ENCODE data around the gene ENTPD1. TPM values are rescaled to one million over a fixed set of nuclear protein-coding genes. Genes with fewer than 3 reads are reported as not detected.
"Not testable (repeated sequence)": the region's sequence is repeated elsewhere in the genome, so short reads cannot be mapped to it uniquely, and the experiment has no call there.

The ENTPD1 gene
- total and polyA plus RNA-seq, 2 experiments from 2014 or later: 0.29 TPM; not detected in 1

- no peak overlapping the region for H2AFZ ChIP-seq
- H3K9me2 ChIP-seq (ENCODE audit: insufficient read depth): no peaks in the 10 kb centered on the region
- 47 to 48% methylated on average over 3 of the region's 3 CpGs for WGBS, 2 experiments (ENCODE audit: low coverage in 1 of 2, low lambda C conversion rate in 2 of 2, missing lambda C conversion rate in 2 of 2)
- no peak overlapping the region for H3K27ac ChIP-seq
- TF ChIP-seq EZH2phosphoT487 (IDR thresholded peaks at IDR 0.05; ENCODE audit: insufficient read depth, low read depth) (no peak), EZH2 (IDR thresholded peaks at IDR 0.05; ENCODE audit: insufficient read depth, poor library complexity, severe bottlenecking) (no peak)
- H3K9ac ChIP-seq: no peak overlapping the region
- no peaks in the 10 kb centered on the region for H3K4me1 ChIP-seq (ENCODE audit: insufficient read depth)
- H3K27me3 ChIP-seq (replicated peaks; ENCODE audit: insufficient read depth): no peaks in the 10 kb centered on the region
- H3K79me2 ChIP-seq (ENCODE audit: insufficient read depth): no peaks in the 10 kb centered on the region
- H3K4me2 ChIP-seq (ENCODE audit: unreplicated experiment): no peak overlapping the region
- DNase-seq: no peak
- no peaks in the 10 kb centered on the region for H3K36me3 ChIP-seq (ENCODE audit: low read depth)
- no peaks in the 10 kb centered on the region for H3F3A ChIP-seq (ENCODE audit: insufficient read depth)
- H3K4me3 ChIP-seq: no peak overlapping the region
- in situ Hi-C loops (cut with MboI): no loop called here
- no peaks in the 10 kb centered on the region for H3K9me3 ChIP-seq (ENCODE audit: low read depth)
- H4K20me1 ChIP-seq (ENCODE audit: insufficient read depth): no peaks in the 10 kb centered on the region
Measured at GRCh38 chr10:95716466-95716865, 39.5 kb upstream of the ENTPD1 start.

DNA sequence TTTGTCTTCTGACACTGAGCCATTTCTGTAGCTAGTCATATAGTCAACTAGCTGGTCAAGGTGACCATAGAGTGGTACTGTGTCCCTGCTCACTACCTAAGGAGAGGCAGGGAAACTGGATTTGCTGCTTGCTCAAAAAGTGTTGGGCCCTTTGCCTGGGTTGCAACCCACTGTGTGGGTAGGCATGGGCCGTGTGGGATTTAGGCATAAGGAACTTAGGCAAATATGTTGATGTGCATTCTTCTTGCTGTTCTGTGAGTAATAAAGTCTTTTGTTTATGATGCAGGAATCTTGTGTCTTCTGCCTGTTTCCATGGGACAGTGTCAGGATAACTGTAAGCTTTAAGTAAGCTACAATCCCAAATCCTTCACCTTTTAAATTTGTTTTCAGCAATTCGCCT is 39.1 kb upstream of the ENTPD1 start:
- H3F3A ChIP-seq (ENCODE audit: insufficient read depth): no peaks in the 10 kb centered on the region
- H3K79me2 ChIP-seq (ENCODE audit: insufficient read depth): no peaks in the 10 kb centered on the region
- H3K27ac ChIP-seq: no peak overlapping the region
- H3K9ac ChIP-seq: no peak overlapping the region
- H4K20me1 ChIP-seq (ENCODE audit: insufficient read depth): no peaks in the 10 kb centered on the region
- no peak overlapping the region for H3K4me3 ChIP-seq
- WGBS, 2 experiments (ENCODE audit: low coverage in 1 of 2, low lambda C conversion rate in 2 of 2, missing lambda C conversion rate in 2 of 2): 37 to 42% methylated on average over 2 of the region's 2 CpGs
- TF ChIP-seq EZH2phosphoT487 (IDR thresholded peaks at IDR 0.05; ENCODE audit: insufficient read depth, low read depth): no peak
- TF ChIP-seq EZH2 (IDR thresholded peaks at IDR 0.05; ENCODE audit: insufficient read depth, poor library complexity, severe bottlenecking): no peak
- no peak overlapping the region for H2AFZ ChIP-seq
- H3K4me2 ChIP-seq (ENCODE audit: unreplicated experiment): no peak overlapping the region
- in situ Hi-C loops (cut with MboI): no loop called here
- H3K9me3 ChIP-seq (ENCODE audit: low read depth): no peaks in the 10 kb centered on the region
- H3K27me3 ChIP-seq (replicated peaks; ENCODE audit: insufficient read depth): no peaks in the 10 kb centered on the region
- no peaks in the 10 kb centered on the region for H3K36me3 ChIP-seq (ENCODE audit: low read depth)
- no peaks in the 10 kb centered on the region for H3K9me2 ChIP-seq (ENCODE audit: insufficient read depth)
- no peaks in the 10 kb centered on the region for H3K4me1 ChIP-seq (ENCODE audit: insufficient read depth)
- DNase-seq: no peak

DNA sequence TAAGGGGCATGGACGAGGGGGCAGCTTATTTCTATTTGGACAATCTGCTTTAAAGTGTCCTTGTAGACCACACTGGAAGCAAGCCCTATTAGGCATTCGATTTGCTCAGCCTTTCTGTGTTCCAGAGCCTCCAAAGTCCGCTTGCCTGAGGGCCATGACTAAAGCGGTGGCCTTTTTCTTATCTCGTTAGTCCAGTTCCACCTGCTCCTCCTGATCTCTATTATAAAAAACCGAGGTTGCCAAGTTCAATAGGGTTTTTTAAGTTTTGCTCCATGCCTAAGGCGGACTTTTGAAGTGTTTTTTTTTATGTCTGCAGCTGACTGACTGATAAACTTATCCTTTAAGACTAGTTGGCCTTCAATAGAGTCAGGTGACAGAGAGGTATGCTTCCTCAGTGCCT is 35.2 kb upstream of the ENTPD1 start:
- H3K9me3 ChIP-seq (ENCODE audit: low read depth); H3K27me3 ChIP-seq (replicated peaks; ENCODE audit: insufficient read depth); H2AFZ ChIP-seq; H3K4me3 ChIP-seq; H3K27ac ChIP-seq; H3K9me2 ChIP-seq (ENCODE audit: insufficient read depth); H3K9ac ChIP-seq; H3K36me3 ChIP-seq (ENCODE audit: low read depth); in situ Hi-C loops (cut with MboI); H3F3A ChIP-seq (ENCODE audit: insufficient read depth); H3K79me2 ChIP-seq (ENCODE audit: insufficient read depth); H3K4me2 ChIP-seq (ENCODE audit: unreplicated experiment); H3K4me1 ChIP-seq (ENCODE audit: insufficient read depth); DNase-seq; H4K20me1 ChIP-seq (ENCODE audit: insufficient read depth): not testable (repeated sequence)
- 25 to 29% methylated on average over 7 of the region's 7 CpGs for WGBS, 2 experiments (ENCODE audit: low coverage in 1 of 2, low lambda C conversion rate in 2 of 2, missing lambda C conversion rate in 2 of 2)

GRCh38 chr10:95722496-95722895 is 33.5 kb upstream of the ENTPD1 start:
- H2AFZ ChIP-seq; H3K27ac ChIP-seq; H3K79me2 ChIP-seq (ENCODE audit: insufficient read depth); H3K4me2 ChIP-seq (ENCODE audit: unreplicated experiment); H3K4me1 ChIP-seq (ENCODE audit: insufficient read depth); H3K4me3 ChIP-seq; H3K9me2 ChIP-seq (ENCODE audit: insufficient read depth); DNase-seq; H3K9me3 ChIP-seq (ENCODE audit: low read depth); H3K9ac ChIP-seq; H3K36me3 ChIP-seq (ENCODE audit: low read depth); H3K27me3 ChIP-seq (replicated peaks; ENCODE audit: insufficient read depth); H4K20me1 ChIP-seq (ENCODE audit: insufficient read depth); in situ Hi-C loops (cut with MboI); H3F3A ChIP-seq (ENCODE audit: insufficient read depth): not testable (repeated sequence)
- WGBS, 2 experiments (ENCODE audit: low coverage in 1 of 2, low lambda C conversion rate in 2 of 2, missing lambda C conversion rate in 2 of 2): 60 to 63% methylated on average over 4 of the region's 4 CpGs

DNA sequence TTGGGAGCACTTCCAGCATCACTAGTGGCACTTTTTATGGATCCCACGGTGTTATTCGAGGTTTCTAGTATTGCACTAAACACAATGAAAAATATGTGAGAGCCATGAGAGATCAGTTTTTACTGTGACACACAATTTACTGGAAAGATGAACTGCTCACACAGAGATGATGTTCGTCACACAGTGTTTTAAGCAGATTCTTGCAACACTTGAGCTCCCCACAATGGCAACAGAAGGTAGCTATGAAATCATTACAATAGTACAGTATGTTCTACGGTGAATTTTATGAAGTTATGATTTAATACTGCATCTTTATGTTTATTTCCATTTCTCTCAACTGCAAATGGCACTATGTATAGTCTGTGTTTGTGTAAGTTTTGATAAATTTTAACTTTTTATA is 27.4 kb upstream of the ENTPD1 start:
- no peaks in the 10 kb centered on the region; the same call in 1 of the 2 replicates for H3K27me3 ChIP-seq (replicated peaks; ENCODE audit: insufficient read depth)
- 1 to 3% methylated on average over 4 of the region's 4 CpGs for WGBS, 2 experiments (ENCODE audit: low coverage in 1 of 2, low lambda C conversion rate in 2 of 2, missing lambda C conversion rate in 2 of 2)

More for the DNA sequence above, 27.4 kb upstream of the ENTPD1 start:
- Histone ChIP-seq H3F3A (ENCODE audit: insufficient read depth) (no peaks in the 10 kb centered on the region), H3K9me2 (ENCODE audit: insufficient read depth) (no peaks in the 10 kb centered on the region), H3K4me2 (ENCODE audit: unreplicated experiment) (no peak overlapping the region), H3K79me2 (ENCODE audit: insufficient read depth) (no peaks in the 10 kb centered on the region), H2AFZ (no peak overlapping the region), H3K36me3 (ENCODE audit: low read depth) (no peaks in the 10 kb centered on the region), H3K9ac (no peak overlapping the region), H3K27ac (no peak overlapping the region), H3K4me3 (no peak overlapping the region), H3K4me1 (ENCODE audit: insufficient read depth) (no peaks in the 10 kb centered on the region), H4K20me1 (ENCODE audit: insufficient read depth) (no peaks in the 10 kb centered on the region), H3K9me3 (ENCODE audit: low read depth) (no peaks in the 10 kb centered on the region)
- in situ Hi-C loops (cut with MboI): no loop called here
- TF ChIP-seq EZH2phosphoT487 (IDR thresholded peaks at IDR 0.05; ENCODE audit: insufficient read depth, low read depth): no peak
- no peak for TF ChIP-seq EZH2 (IDR thresholded peaks at IDR 0.05; ENCODE audit: insufficient read depth, poor library complexity, severe bottlenecking)
- peak; percentile 37 for DNase-seq
